CD1c-positive myeloid dendritic cell (primary cell): ENCODE measurements around the gene BMF.
"Not testable (repeated sequence)": the region's sequence is repeated elsewhere in the genome, so short reads cannot be mapped to it uniquely, and the experiment has no call there.

Experiments
- DNase-seq: peaks from one replicate; pipeline ENCODE4 v3.0.0-alpha.2; 2016; ENCODE audit errors: extremely low spot score

BMF gene

DNA sequence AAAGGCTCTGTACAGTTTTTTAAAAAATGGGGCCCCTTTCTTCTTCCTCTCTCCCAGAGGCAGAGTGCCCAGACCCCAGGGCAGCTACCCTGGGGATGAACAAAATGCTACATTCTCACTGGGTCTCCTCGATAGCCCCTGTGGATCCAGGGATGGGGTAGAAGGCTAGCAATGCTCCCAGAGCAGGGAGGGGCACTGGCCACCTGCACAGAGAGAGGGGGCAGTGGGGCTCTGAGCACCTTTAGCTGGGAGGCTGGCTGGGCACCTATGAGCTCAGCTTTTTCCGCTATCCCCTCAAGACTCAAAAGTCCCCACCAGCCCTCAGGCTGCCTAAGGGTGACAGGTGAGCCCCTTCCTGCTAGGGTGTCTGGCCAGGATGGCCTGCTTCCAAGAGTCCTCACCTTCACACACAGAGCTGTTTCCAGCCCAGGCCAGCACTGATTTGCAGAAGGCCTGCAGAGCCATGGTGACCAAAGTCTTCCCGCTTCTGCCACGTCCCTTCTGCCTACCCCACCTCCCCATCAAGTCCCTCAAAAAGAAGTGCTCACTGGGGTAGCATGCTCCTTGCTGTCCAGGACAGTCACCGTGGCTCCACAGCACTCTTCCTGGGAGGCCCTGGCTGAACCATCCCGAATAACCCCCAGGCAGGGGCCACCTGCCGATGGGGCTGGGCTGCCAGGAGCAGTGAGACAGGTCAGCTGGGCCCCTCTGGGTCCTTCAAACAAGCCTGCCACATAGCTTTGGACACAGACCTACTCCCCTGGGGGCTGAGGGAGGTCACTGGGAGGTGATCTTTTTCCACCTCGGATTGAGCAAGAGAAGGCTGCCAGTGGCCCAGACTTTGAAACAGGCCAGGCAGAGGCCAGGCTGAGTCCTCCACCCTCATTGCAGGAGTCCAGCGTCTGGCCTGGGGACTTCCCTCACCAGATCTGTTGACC is 20.4 kb downstream of the BMF start:
- DNase-seq = no peak

GRCh38 chr15:40087068-40087810 is 21.4 kb downstream of the BMF start:
- DNase-seq = no peak

DNA sequence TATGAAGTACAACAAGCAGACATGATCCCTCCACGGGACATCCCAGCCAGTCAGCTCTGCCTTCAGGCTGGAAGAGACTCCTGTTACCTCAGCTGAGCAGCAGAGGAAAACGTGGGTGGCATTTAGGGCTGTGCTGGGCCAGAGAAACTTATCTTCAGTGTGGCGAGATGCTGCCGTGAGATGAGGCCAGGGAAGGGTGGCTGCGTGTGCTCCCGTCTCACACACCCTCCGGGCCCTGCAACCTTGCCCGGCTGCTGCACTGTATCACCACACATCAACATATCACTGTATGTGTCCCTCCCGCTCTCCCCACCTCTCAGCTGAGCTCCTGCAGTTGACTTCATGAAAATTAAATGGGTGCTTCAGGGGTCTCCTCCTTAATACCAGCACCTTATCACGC is 23.4 kb downstream of the BMF start:
- no peak for DNase-seq

- no peak for DNase-seq
Measured at GRCh38 chr15:40084650-40085049, 24.0 kb downstream of the BMF start.

DNA sequence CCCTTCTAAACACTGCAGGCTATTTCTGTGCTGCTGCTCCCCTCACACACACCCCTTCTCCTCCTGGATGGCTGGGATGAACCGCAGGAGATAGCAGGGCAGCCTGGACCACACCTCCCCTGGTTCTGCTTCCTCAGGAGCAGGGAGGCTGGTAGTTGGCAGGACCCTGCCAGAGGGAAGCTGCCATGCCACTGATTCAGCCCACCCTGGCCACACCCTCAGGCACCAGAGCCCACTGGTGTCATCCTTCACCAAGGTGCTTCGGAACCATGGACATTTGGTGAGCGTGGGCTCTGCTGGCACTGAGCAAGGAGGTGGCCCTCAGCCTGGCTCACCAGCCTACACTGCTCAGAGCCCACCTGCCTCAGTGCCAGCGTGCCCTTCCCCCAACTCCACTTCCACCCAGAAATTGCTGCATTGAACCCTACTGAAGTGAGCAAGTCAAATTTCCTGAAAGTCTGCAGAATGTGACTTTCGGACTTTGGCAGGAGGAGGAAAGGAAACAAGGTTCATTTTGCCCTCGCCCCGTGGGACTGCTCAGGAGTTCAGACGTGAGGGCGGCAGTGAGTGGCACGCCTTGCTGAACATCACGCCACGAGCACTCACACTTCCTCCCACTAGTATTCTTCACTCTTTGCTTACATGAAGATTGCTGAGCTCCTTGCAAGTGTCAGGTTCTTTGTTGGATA is 26.3 kb downstream of the BMF start:
- peak; percentile 28 for DNase-seq

DNA sequence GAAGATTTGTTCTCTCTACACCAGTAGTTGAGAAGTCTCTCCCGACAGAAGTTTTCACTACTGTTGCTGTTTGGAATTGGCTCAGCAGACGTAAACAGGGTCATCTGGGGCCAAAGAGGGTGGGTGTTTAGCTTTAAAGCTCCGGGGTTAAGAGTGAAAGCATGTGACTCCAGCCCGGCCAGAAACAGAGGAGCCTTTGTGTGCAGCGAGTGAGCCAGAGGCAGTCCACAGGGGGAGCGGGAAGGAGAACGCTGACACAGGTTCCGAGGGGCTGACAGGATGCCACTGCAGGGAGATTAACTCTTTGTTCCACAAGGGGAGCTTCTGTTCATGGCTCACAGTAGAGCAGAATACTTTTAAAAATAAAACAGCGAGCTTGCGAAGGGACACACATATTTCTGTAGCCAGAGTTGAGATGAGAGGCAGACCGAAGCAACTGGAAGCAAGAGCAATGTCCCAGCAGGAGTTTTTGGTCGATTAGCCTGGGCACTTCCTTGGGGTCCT is 26.9 kb downstream of the BMF start:
- peak; percentile 60 for DNase-seq

- no peak for DNase-seq
Measured at GRCh38 chr15:40080847-40081246, 27.8 kb downstream of the BMF start.

- DNase-seq = no peak
Measured at GRCh38 chr15:40080104-40080503, 28.6 kb downstream of the BMF start.

DNA sequence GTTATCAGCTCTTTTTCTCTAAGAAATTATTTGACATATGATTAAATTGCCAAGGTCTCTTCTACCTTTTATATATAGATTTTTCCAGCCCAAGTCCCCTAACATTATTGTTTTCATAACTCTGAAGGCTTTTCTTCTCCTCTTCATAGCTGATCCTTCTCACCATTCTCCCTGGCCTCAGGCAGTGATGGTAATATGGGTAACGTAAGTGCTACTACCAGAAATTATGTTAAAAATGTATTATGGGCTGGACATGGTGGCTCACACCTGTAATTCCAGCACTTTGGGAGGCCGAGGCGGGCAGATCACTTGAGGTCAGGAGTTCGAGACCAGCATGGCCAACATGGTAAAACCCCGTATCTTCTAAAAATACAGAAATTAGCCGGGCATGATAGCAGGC is 29.2 kb downstream of the BMF start:
- no peak for DNase-seq

DNA sequence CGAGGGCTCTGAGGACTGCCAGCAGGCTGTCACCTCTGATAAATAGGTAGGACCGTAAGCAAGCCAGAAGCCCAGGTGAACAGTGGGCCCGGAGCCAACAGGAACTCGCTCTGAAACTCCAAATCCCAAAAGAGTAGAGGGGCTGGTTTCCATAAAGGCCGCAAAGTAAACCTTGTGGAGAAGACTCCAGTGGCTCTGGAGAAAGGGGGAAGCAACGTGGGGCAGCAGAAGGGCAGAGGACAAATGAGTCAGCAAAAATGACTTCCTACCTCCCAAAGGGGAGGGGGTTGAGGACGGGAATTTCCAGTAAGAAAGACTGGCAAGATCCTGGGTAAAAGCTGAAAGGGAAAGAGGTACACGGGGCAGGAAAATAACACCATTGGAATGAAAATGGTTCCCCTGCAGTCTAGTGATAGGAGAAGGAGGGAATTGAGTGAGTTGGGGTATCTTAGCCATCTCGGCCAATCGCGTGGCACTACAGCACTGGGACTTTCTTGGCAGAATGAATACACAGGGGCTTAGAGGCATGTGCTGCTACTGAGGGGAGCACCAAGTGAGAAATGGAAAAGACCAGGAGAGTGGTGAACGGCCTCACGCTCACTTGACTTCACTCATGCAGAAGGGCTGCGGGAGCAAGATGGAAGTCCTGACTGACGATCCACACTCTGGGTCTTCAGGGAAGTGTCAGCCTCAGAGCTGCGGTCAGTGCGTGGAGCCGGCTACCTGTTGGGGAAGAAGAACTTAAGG is 33.2 kb downstream of the BMF start:
- peak; percentile 32 for DNase-seq

- DNase-seq = not testable (repeated sequence)
Measured at GRCh38 chr15:40074656-40075055, 34.0 kb downstream of the BMF start.

DNA sequence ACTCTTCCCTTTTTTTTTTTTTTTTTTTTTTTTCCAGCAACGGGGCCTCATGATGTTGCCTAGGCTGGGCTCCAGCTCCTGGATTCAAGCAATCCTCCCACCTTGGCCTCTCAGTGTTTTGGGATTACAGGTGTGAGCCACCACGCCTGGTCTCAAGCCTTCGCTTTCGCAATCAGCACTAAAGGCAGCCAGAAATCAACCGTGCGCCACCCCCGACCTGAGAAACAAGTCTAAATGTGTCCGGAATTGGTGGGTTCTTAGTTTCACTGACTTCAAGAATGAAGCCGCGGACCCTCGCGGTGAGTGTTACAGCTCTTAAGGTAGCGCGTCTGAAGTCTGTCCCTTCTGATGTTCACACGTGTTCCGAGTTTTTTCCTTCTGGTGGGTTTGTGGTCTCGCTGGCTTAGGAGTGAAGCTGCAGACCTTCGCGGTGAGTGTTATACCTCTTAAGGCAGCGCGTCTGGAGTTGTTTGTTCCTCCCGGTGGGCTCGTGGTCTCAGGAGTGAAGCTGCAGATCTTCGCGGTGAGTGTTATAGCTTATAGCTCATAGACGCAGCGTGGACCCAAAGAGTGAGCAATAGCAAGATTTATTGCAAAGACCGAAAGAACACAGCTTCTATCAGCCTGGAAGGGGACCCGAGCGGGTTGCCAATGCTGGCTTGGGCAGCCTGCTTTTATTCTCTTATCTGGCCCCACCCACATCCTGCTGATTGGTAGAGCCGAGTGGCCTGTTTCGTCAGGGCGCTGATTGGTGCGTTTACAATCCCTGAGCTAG is 34.8 kb downstream of the BMF start:
- DNase-seq = not testable (repeated sequence)

DNA sequence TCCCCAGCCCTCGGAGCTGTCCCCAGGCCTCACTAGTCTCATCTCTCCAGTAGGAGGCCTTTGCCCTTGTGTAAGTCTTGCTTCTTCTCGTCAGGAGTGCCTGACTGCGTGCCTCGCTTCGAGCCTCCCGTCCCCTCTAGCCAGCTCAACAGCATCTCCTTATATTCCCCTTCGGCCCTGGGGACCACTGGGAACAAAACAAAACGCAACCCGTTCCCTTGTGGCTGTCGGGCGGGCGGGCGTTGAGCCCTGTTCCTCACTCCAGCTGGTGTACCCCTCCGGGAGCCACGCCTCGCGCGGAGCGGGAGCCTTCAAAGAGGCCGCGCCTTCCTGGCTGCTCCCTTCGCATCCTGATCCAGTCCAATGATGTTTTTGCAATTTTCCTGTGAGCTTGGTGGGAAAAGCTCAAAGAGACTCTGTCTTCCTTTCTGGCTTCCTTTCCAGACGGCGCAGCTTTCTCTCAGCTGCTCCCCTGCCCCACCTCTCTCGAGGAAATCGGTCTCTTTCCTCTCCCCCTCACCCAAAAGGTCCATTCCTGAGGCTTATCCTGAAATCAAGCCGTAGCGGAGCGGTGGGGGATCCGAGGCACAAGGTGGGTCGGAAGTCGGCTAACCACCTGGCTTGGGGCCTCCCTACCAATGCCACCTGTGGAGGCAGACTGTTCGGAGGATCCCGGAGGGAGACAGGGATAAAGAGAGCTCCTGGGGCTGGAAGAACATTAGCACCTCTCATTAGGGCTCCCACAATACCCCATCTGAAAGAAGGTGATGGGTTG is 36.3 kb downstream of the BMF start:
- no peak for DNase-seq

DNA sequence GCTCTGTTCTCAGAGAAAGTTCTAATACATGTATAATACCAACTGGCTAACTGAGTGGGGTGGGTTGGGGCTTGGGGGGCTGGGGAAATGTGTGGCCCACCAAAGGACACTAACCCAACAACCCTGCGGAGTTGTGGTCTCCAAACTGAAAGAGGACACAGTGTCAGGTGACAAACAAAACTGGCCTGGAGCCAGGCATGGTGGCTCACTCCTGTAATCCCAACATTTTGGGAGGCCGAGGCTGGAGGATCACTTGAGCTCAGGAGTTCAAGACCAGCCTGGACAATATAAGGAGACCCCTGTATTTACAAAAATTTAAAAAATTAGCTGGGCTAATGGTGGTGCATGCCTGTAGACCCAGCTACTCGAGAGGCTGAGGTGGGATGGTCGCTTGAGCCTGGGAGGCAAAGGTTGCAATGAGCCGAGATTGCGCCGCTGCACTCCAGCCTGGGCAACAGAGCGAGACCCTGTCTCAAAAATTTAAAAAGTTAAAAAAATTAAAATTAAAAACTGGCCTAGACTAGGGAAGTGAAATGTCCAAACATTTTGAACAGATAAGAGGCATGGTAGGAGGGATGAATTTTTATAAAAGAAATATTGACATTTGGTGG is 38.0 kb downstream of the BMF start:
- no peak for DNase-seq

- no peak for DNase-seq
Measured at GRCh38 chr15:40070166-40070557, 38.5 kb downstream of the BMF start.

DNA sequence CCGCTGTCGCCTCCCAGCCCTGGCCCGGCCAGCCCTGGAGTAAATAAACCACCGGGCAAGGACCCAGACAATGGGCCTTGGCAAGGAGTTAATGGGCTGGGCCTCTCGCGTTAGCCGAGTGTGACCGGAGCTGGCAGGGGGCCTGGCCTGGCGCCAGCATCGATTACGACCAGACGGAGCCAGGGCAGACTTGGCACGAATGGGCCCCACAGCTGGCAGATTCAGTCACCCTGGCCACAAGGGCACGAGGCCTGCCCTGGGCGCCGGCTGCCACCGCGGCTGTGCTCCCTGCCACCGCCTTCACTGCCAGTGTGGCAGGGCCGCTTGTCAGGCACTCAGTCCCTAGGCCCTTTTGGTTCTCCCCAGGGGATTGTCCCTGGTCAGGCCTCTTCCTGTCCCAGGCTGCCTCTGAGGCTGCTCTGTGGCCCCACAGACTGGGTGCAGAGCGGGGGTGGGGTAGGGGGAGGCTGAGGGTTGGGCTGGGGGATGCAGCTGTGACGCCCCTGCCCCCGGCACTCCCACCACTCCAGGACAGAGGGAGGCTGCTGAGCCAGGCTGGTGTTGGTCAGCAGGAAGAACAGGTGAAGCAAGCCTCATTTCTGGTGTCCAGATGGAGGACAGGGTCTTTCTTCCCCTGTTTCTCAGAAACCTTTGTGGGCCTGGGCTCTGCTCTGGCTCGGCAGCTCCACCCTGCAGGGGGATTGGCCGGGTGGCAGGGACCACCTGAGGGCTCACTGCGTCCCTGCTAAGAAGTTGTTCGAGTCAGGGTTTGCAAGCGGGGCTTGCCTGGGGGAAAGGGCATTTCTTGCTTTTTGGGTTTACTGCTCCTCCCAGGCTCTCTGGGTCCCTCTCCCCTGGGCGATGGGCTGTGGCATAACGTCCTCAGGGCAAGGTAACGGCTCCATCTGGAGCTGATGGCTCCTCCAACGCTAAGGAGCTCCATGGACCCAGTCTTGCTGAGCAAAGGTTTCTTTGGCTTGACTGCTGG is 39.2 kb downstream of the BMF start:
- DNase-seq = no peak

GRCh38 chr15:40067921-40068624 is 40.6 kb downstream of the BMF start:
- DNase-seq = no peak

DNA sequence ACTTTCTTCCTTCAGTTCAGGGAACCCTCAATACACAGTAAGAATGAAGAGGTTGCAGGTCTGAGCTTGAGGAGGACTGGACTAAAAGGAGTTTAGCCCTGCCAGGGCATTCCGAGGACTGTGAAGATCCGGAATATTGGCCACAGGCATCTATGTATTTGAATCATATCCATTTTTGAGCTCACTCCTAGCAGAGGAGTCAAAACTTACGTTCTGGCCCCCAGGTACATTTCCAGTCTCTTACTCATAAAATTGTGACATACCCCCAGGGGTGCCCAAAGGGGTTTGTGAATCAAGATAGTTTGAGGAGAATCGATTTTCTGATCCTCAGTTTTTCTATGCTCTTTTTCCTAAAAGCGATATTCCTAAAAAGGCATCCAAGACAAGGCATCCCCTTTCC is 42.1 kb downstream of the BMF start:
- no peak for DNase-seq
